A549 (cell line): ENCODE data around the gene TXNRD1.
A peak's percentile ranks its signal among the peaks of the same experiment; 100 is the strongest.

Experiments
- CTCF ChIP-seq: fragments of >200 bp; sonication (Bioruptor Twin); formaldehyde crosslinking; IDR thresholded peaks from 3 replicates; pipeline ENCODE4 v1.5.1; 2016
- HDAC2 ChIP-seq: fragments of 200-600 bp; sonication (generic); IDR thresholded peaks from 2 replicates; pipeline ENCODE4 v1.6.1; 2016
- KDM1A ChIP-seq: fragments of 200-600 bp; sonication (generic); IDR thresholded peaks from 2 replicates; pipeline ENCODE4 v1.6.1; 2016; ENCODE audit warnings: low read depth, mild to moderate bottlenecking
- MAX ChIP-seq: IDR thresholded peaks from 2 replicates; pipeline ENCODE4 v1.6.1; 2012
- MYC ChIP-seq: IDR thresholded peaks from 2 replicates; pipeline ENCODE4 v1.6.1; 2012; ENCODE audit warnings: mild to moderate bottlenecking, inconsistent platforms, low read length, improper control_type of control experiment, borderline replicate concordance
- NFE2L2 ChIP-seq: fragments of 150-350 bp; conservative IDR thresholded peaks from 2 replicates; pipeline ENCODE4 v1.6.1; 2014; ENCODE audit warnings: low read length
- POLR2A ChIP-seq: IDR thresholded peaks from 2 replicates; pipeline ENCODE4 v1.6.1; 2012; ENCODE audit warnings: mild to moderate bottlenecking, low read length
- RFX5 ChIP-seq: fragments of 450-650 bp; IDR thresholded peaks from 2 replicates; pipeline ENCODE4 v1.7.1; 2014; ENCODE audit warnings: antibody characterized with exemption, mild to moderate bottlenecking, moderate library complexity
- SMC3 ChIP-seq: fragments of >200 bp; sonication (Bioruptor Twin); formaldehyde crosslinking; IDR thresholded peaks from 3 replicates; pipeline ENCODE4 v1.6.1; 2018; ENCODE audit warnings: inconsistent platforms
- ZFP36 ChIP-seq: fragments of 450-650 bp; IDR thresholded peaks from 2 replicates; pipeline ENCODE4 v1.6.1; 2014; ENCODE audit warnings: borderline replicate concordance; ENCODE audit not compliant: partially characterized antibody
- TF ChIP-seq, protein P1 (sequence below): fragments of 150-350 bp; IDR thresholded peaks from 2 replicates; pipeline ENCODE4 v1.6.1; 2014; ENCODE audit warnings: low read depth, mild to moderate bottlenecking, low read length

DNA sequence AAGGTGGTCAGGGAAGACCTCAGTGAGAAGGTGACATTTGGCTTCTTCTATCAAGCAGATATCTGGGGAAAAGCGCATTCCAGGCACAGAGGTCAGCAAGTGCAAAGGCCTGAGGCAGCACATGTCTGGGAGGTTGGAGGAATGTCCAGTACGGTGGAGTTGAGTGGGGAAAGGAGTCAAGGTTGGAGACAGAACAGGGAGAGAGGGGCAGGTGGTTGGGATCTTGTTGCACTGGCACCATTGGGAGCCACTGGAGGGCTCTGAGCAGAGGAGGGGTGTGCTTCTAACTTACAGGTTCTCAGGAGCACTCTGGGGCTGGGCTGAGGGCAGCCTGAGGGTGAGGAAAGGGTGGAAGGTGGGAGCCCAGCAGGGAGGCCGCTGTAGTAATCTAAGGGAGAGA, 140.1 kb downstream of the TXNRD1 start:
- TF ChIP-seq MAX (0 out of 2 replicates have a peak, but pooled peaks have one; percentile 19), ZFP36 (no peak), CTCF (no peak), SMC3 (no peak), HDAC2 (no peak), RFX5 (no peak), MYC (no peak), POLR2A (no peak), KDM1A (no peak; the same call in 1 of the 2 replicates), NFE2L2 (no peak)
- TF ChIP-seq, protein P1, sequence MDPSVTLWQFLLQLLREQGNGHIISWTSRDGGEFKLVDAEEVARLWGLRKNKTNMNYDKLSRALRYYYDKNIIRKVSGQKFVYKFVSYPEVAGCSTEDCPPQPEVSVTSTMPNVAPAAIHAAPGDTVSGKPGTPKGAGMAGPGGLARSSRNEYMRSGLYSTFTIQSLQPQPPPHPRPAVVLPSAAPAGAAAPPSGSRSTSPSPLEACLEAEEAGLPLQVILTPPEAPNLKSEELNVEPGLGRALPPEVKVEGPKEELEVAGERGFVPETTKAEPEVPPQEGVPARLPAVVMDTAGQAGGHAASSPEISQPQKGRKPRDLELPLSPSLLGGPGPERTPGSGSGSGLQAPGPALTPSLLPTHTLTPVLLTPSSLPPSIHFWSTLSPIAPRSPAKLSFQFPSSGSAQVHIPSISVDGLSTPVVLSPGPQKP: no peak
